Keratinocyte (primary cell): ENCODE results near the gene CACNA2D4.

Experiments
- CTCF ChIP-seq, 3 experiments: IDR thresholded peaks in 1 of 3; conservative IDR thresholded peaks in 1 of 3; optimal IDR thresholded peaks in 1 of 3; 2 replicates in 2 of 3; 3 replicates in 1 of 3; pipeline versions ENCODE3 to v1.5.1; 2011; ENCODE audit warnings: low read length in 3 of 3, mild to moderate bottlenecking in 3 of 3, moderate library complexity in 2 of 3, control low read depth in 1 of 3, inconsistent platforms in 1 of 3; ENCODE audit not compliant: insufficient read depth in 2 of 3; ENCODE audit errors: extremely low read depth in 1 of 3
- EZH2 ChIP-seq: IDR thresholded peaks from one replicate; pipeline ENCODE4 v1.6.1; 2012; ENCODE audit warnings: inconsistent platforms, mild to moderate bottlenecking, low read length, moderate library complexity

- TF ChIP-seq CTCF (optimal IDR thresholded peaks at IDR 0.05 in 1 of 3, IDR thresholded peaks at IDR 0.05 in 1 of 3, conservative IDR thresholded peaks at IDR 0.05 in 1 of 3; ENCODE audit: extremely low read depth in 1 of 3, insufficient read depth in 2 of 3, low read length in 3 of 3): no peak
- no peak for TF ChIP-seq EZH2
Measured at GRCh38 chr12:1819050-1819449, 99.4 kb downstream of the CACNA2D4 start.
